ENCODE measurements around the gene TUBB3. TPM values are rescaled to one million over a fixed set of nuclear protein-coding genes. Genes with fewer than 3 reads are reported as not detected.

The TUBB3 gene
- total and polyA plus RNA-seq, 12 donors = 0.53 to 10.6 (median 0.96) TPM

DNA sequence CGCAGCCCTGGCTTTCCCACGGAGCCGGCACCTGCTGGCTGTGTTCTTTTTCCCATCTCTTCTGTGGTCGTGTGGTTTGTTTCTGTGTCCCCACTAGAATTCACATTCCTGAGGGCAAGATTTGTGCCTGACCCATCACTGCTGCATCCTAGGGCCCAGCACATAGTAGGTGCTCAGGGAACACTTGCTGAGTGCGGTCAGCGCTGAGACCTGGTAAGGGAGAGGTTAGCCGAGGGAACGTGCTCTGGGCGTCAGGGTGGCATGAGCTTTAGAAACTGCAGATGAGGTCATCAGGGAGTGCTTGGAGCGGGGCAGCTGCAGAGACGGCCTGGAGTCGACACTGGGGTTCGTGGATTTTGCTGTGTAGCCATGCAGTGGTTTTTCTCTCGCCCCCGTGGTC is 31.3 kb downstream of the TUBB3 start:
- no peak for ATAC-seq
- Histone ChIP-seq H3K27me3 (no peaks in the 10 kb centered on the region), H3K9me3 (no peaks in the 10 kb centered on the region), H3K27ac (no peak overlapping the region), H3K4me1 (peaks cover 0 to 23% (median 4%) of the 10 kb centered on the region in 9 donors), H3K36me3 (peaks cover 0 to 50% (median 16%) of the 10 kb centered on the region in 9 donors), H3K4me3 (no peak overlapping the region)
- intact Hi-C loops (cut with DNase I) = loop anchor here in 1 of 10 donors (10.0 kb wide), 1 partner anchor 70 kb away; no protein-coding TSS in a partner anchor
- TF ChIP-seq, protein P1, sequence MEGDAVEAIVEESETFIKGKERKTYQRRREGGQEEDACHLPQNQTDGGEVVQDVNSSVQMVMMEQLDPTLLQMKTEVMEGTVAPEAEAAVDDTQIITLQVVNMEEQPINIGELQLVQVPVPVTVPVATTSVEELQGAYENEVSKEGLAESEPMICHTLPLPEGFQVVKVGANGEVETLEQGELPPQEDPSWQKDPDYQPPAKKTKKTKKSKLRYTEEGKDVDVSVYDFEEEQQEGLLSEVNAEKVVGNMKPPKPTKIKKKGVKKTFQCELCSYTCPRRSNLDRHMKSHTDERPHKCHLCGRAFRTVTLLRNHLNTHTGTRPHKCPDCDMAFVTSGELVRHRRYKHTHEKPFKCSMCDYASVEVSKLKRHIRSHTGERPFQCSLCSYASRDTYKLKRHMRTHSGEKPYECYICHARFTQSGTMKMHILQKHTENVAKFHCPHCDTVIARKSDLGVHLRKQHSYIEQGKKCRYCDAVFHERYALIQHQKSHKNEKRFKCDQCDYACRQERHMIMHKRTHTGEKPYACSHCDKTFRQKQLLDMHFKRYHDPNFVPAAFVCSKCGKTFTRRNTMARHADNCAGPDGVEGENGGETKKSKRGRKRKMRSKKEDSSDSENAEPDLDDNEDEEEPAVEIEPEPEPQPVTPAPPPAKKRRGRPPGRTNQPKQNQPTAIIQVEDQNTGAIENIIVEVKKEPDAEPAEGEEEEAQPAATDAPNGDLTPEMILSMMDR (IDR thresholded peaks at IDR 0.05) = no peak
- 92 to 96% methylated on average over 15 of the region's 15 CpGs for WGBS, 2 donors
- DNase-seq = no peak

DNA sequence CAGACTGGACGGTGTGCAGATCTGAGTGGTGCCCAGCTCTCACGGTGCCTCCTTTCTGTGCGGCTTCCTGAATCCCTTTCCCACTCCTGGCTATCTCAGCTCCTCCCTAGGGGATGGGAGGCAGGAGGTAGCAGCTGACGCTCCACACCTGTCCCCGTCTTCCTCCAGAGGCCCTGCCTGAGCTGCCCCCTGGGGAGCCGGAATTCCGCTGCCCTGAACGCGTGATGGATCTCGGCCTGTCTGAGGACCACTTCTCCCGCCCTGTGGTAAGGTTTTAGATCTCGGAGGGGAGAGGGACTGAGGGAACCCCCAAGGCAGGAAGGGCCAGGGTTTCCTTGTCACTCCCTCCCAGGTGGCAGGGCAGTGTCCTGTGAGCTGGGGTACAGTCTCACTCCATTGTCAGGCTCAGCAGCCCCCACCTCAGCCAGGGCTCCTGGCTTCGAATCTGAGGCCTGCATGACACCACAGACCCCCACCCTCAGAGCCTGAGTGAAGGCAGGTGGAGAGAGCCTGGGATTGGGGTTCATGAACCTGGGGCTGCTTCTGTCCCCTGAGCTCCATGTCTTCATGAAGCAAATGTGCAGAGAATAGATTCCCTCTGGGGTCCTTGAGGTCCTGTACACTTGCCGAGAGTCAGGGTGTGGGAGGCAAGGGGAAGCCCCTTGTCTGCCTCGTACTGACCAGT is 32.0 kb downstream of the TUBB3 start:
- no peak overlapping the region for H3K27ac ChIP-seq
- TF ChIP-seq, protein P1 (IDR thresholded peaks at IDR 0.05) = no peak
- H3K27me3 ChIP-seq = no peaks in the 10 kb centered on the region
- WGBS, 2 donors = 87 to 90% methylated on average over 15 of the region's 15 CpGs
- intact Hi-C loops (cut with DNase I) = loop anchor here in 1 of 10 donors (10.0 kb wide), 1 partner anchor 70 kb away; no protein-coding TSS in a partner anchor
- peaks cover 0 to 57% (median 16%) of the 10 kb centered on the region in 9 donors for H3K36me3 ChIP-seq
- H3K4me1 ChIP-seq = peaks cover 0 to 18% (median 0%) of the 10 kb centered on the region in 9 donors
- no peak for ATAC-seq
- no peak overlapping the region for H3K4me3 ChIP-seq
- no peaks in the 10 kb centered on the region for H3K9me3 ChIP-seq
- no peak for DNase-seq

DNA sequence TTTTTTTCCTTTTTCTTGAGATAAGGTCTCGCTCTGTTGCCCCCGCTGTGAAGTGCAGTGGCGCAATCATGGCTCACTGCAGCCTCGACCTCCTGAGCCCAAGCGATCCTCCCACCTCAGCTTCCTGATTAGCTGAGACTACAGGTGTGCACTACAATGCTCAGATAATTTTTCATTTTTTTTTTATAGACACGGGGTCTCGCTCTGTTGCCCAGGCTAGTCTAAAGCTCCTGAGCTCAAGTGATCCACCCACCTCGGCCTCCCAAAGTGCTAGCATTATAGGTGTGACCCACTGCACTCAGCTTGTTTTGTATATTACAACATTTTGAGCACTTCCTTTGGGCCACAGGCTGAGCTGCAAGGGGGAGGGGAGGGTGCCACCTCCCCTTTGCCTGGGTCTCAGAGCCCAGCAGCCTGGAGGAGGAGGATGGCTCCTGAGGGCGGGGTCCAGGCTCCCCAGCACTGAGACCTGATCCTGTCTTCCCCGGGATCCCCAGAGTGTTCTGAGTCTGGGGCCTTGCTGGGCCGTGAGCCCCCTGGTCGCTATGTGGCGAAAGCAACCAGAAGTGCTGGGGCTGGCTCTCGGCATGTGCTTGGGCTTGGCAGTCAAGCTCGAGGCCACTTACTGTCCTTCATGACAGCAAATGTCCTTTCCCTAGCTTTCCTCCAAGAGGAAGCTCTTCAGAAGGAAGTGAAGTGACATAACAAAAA is 33.5 kb downstream of the TUBB3 start:
- peak overlapping the region in 1 of 10 donors; percentile 51 for H3K4me3 ChIP-seq
- 89 to 93% methylated on average over 15 of the region's 15 CpGs for WGBS, 2 donors

More for the DNA sequence above, 33.5 kb downstream of the TUBB3 start:
- Histone ChIP-seq H3K27me3 (no peaks in the 10 kb centered on the region), H3K4me1 (peaks cover 0 to 18% (median 0%) of the 10 kb centered on the region in 9 donors), H3K27ac (peak overlapping the region in 2 of 10 donors; percentile 8 to 89), H3K9me3 (no peaks in the 10 kb centered on the region), H3K36me3 (peaks cover 0 to 72% (median 16%) of the 10 kb centered on the region in 9 donors)
- ATAC-seq (peak in 3 of 8 donors; percentile 14 to 21 (median 15)), DNase-seq (no peak)
- TF ChIP-seq, protein P1 (IDR thresholded peaks at IDR 0.05) = no peak
- intact Hi-C loops (cut with DNase I) = loop anchor here in 1 of 10 donors (10.0 kb wide), 1 partner anchor 72 kb away; no protein-coding TSS in a partner anchor
